Effector memory CD8-positive, alpha-beta T cell (primary cell): ENCODE results near the gene FCRL6.

ENCODE experiments used
- ATAC-seq: fragments of 150-1000 bp; cut with Tn5 transposase; replicated peaks from 2 replicates; pipeline ENCODE4 v1.10.0; 2021; ENCODE audit warnings: mild to moderate bottlenecking, moderate library complexity
- DNase-seq, 3 experiments: peaks; one replicate each; pipeline ENCODE4 v3.0.0; 2021
- H3K27ac Mint-ChIP-seq, 2 donors: one replicate each; pipeline ENCODE4 v1.8.0; 2022; ENCODE audit warnings: mild to moderate bottlenecking in 2 of 2, mixed read lengths in 2 of 2, moderate library complexity in 2 of 2
- H3K27me3 Mint-ChIP-seq, 2 donors: one replicate each; pipeline ENCODE4 v1.8.0; 2022; ENCODE audit warnings: mixed read lengths in 2 of 2
- H3K36me3 Mint-ChIP-seq: one replicate; pipeline ENCODE4 v1.8.0; 2022; ENCODE audit warnings: mild to moderate bottlenecking, moderate library complexity, mixed read lengths; ENCODE audit not compliant: insufficient read depth
- H3K4me1 Mint-ChIP-seq, 2 donors: one replicate each; pipeline ENCODE4 v1.8.0; 2022; ENCODE audit warnings: low read depth in 2 of 2, mixed read lengths in 2 of 2
- H3K4me3 Mint-ChIP-seq, 2 donors: one replicate each; pipeline ENCODE4 v1.8.0; 2022; ENCODE audit warnings: mild to moderate bottlenecking in 2 of 2, mixed read lengths in 2 of 2, moderate library complexity in 2 of 2
- H3K9me3 Mint-ChIP-seq, 2 donors: one replicate each; pipeline ENCODE4 v1.8.0; 2022; ENCODE audit warnings: mixed read lengths in 2 of 2

The FCRL6 gene

GRCh38 chr1:159864262-159864661 is 62.1 kb downstream of the FCRL6 start:
- Mint-ChIP-seq H3K27ac (no peak overlapping the region), H3K36me3 (peaks cover 5% of the 10 kb centered on the region), H3K4me3 (no peak overlapping the region), H3K27me3 (peaks cover 0 to 13% of the 10 kb centered on the region in 2 donors), H3K9me3 (no peaks in the 10 kb centered on the region), H3K4me1 (peaks cover 20 to 24% of the 10 kb centered on the region in 2 donors)
- DNase-seq: no peak
- no peak for ATAC-seq
